Choroid plexus epithelial cell (primary cell): ENCODE results near the gene BHLHE23.

Source experiments
- DNase-seq: peaks from one replicate; pipeline ENCODE4 v3.0.0-alpha.2; 2010; ENCODE audit warnings: low read depth
- H3K4me3 ChIP-seq: 2 replicates; pipeline ENCODE4 v1.5.1; 2011; ENCODE audit warnings: low read depth, mild to moderate bottlenecking, control low read depth, low read length, moderate library complexity
- TF ChIP-seq, protein P1 (sequence below): conservative IDR thresholded peaks from 2 replicates; pipeline ENCODE4 v1.5.1; 2011; ENCODE audit warnings: low read depth, mild to moderate bottlenecking, control low read depth, inconsistent platforms, low read length, moderate library complexity

The BHLHE23 gene

GRCh38 chr20:63047946-63048345 is 41.2 kb upstream of the BHLHE23 start:
- TF ChIP-seq, protein P1, sequence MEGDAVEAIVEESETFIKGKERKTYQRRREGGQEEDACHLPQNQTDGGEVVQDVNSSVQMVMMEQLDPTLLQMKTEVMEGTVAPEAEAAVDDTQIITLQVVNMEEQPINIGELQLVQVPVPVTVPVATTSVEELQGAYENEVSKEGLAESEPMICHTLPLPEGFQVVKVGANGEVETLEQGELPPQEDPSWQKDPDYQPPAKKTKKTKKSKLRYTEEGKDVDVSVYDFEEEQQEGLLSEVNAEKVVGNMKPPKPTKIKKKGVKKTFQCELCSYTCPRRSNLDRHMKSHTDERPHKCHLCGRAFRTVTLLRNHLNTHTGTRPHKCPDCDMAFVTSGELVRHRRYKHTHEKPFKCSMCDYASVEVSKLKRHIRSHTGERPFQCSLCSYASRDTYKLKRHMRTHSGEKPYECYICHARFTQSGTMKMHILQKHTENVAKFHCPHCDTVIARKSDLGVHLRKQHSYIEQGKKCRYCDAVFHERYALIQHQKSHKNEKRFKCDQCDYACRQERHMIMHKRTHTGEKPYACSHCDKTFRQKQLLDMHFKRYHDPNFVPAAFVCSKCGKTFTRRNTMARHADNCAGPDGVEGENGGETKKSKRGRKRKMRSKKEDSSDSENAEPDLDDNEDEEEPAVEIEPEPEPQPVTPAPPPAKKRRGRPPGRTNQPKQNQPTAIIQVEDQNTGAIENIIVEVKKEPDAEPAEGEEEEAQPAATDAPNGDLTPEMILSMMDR: no peak
- H3K4me3 ChIP-seq: no peak overlapping the region
- no peak for DNase-seq

DNA sequence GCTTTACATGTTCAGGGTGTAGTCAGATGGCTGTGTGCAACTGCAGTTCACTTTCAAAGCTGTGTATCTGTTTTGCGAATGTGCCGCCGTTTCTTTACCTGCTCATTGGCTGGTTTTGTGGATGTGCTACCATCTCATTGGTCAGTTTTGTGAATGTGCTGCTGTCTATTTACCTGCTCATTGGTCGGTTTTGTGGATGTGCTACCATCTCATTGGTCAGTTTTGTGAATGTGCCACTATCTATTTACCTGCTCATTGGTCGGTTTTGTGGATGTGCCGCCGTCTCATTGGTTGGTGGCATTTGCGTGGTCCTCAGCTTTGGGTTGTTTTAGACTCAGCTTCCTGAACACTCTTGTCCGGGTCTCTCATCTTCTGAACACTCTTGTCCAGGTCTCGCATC is 40.5 kb upstream of the BHLHE23 start:
- no peak for DNase-seq
- TF ChIP-seq, protein P1: no peak
- H3K4me3 ChIP-seq: no peak overlapping the region

GRCh38 chr20:63046841-63047240 is 40.1 kb upstream of the BHLHE23 start:
- no peak for DNase-seq
- TF ChIP-seq, protein P1: no peak
- H3K4me3 ChIP-seq: no peak overlapping the region

- TF ChIP-seq, protein P1: no peak
- H3K4me3 ChIP-seq: no peak overlapping the region
- no peak for DNase-seq
These were observed 39.2 kb upstream of the BHLHE23 start for GRCh38 chr20:63045991-63046390.

DNA sequence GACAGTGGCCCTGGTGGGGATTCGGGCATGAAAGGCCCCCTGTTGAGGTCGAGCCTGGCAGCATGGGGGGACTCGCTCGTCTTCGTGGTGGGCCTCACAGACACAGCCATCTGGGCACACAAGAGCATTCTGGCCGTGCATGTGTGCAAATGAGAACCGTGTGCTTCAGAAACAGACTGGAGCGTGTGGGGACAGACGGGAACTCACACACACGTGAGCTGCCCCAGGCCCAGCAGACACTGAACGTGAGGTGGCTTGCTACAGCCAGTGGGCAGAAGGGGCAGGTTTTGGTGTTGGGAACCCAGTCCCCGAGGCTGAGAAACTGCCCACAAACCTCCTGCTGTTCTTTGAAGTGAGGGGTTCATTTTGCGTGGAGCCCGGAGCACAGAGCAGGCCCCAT is 38.6 kb upstream of the BHLHE23 start:
- TF ChIP-seq, protein P1: no peak
- DNase-seq: no peak
- no peak overlapping the region for H3K4me3 ChIP-seq

GRCh38 chr20:63044605-63045004 is 37.8 kb upstream of the BHLHE23 start:
- no peak overlapping the region for H3K4me3 ChIP-seq
- TF ChIP-seq, protein P1: no peak
- no peak for DNase-seq

- TF ChIP-seq, protein P1: no peak
- H3K4me3 ChIP-seq: no peak overlapping the region
- DNase-seq: no peak
These were observed 37.4 kb upstream of the BHLHE23 start for GRCh38 chr20:63044204-63044600.
